Kidney epithelial cell (primary cell): ENCODE results near the gene MVP. TPM values are rescaled to one million over a fixed set of nuclear protein-coding genes. Genes with fewer than 3 reads are reported as not detected.
A peak's percentile ranks its signal among the peaks of the same experiment; 100 is the strongest.
"Not testable (repeated sequence)": the region's sequence is repeated elsewhere in the genome, so short reads cannot be mapped to it uniquely, and the experiment has no call there.

Experiments
- DNase-seq: peaks from one replicate; pipeline ENCODE4 v3.0.0-alpha.2; 2010; ENCODE audit warnings: low read depth
- H3K27me3 ChIP-seq: 2 replicates; pipeline ENCODE4 v1.6.0; 2011; ENCODE audit warnings: low read length; ENCODE audit not compliant: control insufficient read depth, insufficient read depth
- H3K36me3 ChIP-seq: 2 replicates; pipeline ENCODE4 v1.5.1; 2011; ENCODE audit warnings: low read length; ENCODE audit not compliant: control insufficient read depth, insufficient read depth
- H3K4me3 ChIP-seq: 2 replicates; pipeline ENCODE4 v1.5.1; 2011; ENCODE audit warnings: low read depth, mild to moderate bottlenecking, control low read depth, low read length
- total RNA-seq: library from RNA; depleted of rRNA; stranded (reverse); fragments of >200 nt; gene quantifications from 2 replicates; pipeline ENCODE4 v1.2.3, GENCODE V29; 2015
- TF ChIP-seq, protein P1 (sequence below): IDR thresholded peaks from 2 replicates; pipeline ENCODE4 v1.5.1; 2011; ENCODE audit warnings: mild to moderate bottlenecking, moderate library complexity, low read length, control low read depth, inconsistent platforms; ENCODE audit not compliant: insufficient read depth, poor library complexity, severe bottlenecking

MVP gene
- total RNA-seq, 1 donor from 2014 or later, result 194 TPM

DNA sequence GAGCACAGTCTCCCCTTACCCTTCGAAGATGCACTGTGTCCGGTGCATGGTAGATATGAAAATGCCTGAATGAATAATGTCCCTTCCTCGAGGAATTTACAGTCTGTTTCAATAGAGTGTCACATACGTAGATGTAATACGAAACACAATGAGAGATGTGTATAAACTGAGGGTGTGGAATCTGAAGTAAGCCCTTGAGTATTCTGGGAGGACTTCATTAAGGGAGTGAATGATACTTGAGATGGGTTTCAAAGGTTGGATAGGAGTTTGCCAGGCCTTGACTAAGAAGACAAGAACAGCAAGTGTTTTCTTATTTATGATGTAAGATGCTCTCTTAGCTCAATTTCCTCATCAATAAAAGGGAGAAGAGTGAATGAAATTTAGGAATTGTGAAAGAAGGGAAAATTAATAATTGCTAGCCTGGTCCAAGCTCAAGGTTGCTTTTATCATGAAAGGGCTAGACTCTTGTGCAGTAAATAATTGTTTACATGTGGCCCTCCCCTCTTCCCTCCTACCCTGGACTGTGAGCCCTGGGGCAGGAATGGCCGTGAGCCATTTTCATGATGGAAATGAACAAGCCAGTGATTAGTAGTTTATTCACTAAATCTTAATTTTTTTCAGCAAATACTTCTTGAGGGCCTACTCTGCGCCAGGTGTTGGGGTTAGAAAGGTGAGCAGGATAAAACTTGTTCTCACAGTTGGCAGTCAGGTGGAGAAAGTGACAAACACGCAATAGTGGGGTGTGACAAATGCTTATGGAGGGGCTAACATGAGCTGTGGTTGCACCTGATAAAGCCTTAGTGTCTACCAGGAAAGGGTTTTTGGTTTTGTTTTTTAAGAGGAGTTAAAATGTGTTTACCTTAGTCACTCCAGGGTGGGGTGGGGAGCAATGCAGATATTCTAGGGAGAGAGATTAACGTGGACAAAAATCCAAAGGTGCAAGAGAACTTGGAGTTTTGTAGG, 28.1 kb upstream of the MVP start:
- TF ChIP-seq, protein P1, sequence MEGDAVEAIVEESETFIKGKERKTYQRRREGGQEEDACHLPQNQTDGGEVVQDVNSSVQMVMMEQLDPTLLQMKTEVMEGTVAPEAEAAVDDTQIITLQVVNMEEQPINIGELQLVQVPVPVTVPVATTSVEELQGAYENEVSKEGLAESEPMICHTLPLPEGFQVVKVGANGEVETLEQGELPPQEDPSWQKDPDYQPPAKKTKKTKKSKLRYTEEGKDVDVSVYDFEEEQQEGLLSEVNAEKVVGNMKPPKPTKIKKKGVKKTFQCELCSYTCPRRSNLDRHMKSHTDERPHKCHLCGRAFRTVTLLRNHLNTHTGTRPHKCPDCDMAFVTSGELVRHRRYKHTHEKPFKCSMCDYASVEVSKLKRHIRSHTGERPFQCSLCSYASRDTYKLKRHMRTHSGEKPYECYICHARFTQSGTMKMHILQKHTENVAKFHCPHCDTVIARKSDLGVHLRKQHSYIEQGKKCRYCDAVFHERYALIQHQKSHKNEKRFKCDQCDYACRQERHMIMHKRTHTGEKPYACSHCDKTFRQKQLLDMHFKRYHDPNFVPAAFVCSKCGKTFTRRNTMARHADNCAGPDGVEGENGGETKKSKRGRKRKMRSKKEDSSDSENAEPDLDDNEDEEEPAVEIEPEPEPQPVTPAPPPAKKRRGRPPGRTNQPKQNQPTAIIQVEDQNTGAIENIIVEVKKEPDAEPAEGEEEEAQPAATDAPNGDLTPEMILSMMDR, result no peak
- no peak for DNase-seq
- Histone ChIP-seq H3K36me3 (peaks cover 2% of the 10 kb centered on the region), H3K4me3 (peak overlapping the region; percentile 91), H3K27me3 (no peaks in the 10 kb centered on the region)

DNA sequence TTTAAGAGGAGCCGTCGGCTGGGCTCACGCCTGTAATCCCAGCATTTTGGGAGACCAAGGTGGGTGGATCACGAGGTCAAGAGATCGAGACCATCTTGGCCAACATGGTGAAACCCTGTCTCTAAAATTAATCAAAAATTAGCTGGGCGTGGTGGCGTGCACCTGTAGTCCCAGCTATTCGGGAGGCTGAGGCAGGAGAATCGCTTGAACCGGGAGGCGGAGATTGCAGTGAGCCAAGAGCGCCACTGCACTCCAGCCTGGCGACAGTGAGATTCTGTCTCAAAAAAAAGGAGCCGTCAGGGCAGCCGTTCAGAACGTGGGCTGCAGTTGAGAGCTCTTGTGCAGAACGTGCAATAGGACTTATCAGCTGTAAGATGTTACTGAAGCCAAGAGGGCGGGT, 27.1 kb upstream of the MVP start:
- H3K36me3 ChIP-seq, H3K27me3 ChIP-seq, H3K4me3 ChIP-seq, DNase-seq: not testable (repeated sequence)

DNA sequence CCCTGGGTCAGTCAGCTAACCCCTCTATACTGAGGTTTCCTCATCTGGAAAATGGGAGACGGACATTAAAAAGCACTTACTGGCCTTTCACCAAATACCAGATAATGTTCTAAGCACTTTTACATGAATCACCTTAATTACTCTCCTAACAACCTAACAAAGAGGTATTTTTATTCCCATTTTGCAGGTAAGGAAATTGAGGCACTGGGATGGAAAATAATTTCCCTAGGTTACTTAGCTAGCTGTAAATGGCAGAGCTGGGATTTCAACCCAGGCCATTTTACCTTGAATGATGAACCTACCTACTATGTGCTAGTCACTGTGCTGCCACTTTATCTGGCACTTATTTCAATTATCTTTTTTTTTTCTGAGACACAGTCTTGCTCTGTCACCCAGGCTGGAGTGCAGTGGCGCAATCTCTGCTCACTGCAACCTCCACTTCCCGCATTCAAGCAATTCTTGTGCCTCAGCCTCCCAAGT, 26.0 kb upstream of the MVP start:
- TF ChIP-seq, protein P1, result no peak
- DNase-seq, result no peak
- Histone ChIP-seq H3K27me3 (no peaks in the 10 kb centered on the region), H3K36me3 (peaks cover 2% of the 10 kb centered on the region), H3K4me3 (no peak overlapping the region)

DNA sequence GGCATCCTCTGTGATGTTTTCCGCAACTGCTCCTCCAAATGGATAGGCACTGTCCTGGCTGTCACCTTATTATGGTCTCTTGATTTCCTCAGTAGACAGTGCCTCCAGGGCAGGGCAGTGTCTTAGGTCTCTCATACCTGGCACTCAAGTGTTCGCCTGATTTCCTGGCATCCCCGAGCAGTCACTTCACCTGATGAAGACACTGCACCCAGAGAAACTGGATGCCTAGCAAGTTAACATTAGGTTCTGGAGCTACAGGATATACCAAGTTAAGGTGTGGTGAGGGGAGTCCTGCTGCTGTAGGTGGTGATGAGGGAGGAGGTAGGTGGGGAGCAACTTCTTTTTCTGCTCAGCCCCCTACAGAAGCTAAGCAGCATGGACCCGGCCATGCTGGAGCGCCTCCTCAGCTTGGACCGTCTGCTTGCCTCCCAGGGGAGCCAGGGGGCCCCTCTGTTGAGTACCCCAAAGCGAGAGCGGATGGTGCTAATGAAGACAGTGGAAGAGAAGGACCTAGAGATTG, 17.8 kb upstream of the MVP start:
- DNase-seq, result no peak
- H3K36me3 ChIP-seq, result peaks cover 1% of the 10 kb centered on the region

DNA sequence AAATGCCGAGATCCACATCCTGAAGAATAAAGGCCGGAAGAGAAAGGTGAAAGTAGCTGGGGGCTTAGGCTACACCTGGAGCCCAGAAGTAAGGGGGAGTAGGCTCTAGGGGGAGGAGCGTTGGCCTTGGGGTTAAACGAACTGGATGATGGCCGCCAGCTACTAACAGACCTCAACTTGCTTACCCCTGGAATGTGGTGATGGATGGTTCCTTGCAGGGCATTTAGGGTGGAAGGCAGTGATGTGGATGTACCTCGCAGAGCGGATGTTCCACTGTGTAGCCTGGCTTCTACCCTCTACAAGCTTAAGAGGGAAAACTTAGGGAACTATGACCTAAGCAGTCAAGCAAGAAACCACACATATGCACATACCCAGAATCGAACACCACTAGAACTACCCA, 16.2 kb upstream of the MVP start:
- no peak overlapping the region for H3K4me3 ChIP-seq
- DNase-seq, result no peak
- TF ChIP-seq, protein P1, result no peak
- H3K36me3 ChIP-seq, result peaks cover 4% of the 10 kb centered on the region
- no peaks in the 10 kb centered on the region for H3K27me3 ChIP-seq

More for the DNA sequence above, 17.8 kb upstream of the MVP start:
- Histone ChIP-seq H3K27me3 (no peaks in the 10 kb centered on the region), H3K4me3 (no peak overlapping the region)
- TF ChIP-seq, protein P1, result no peak

DNA sequence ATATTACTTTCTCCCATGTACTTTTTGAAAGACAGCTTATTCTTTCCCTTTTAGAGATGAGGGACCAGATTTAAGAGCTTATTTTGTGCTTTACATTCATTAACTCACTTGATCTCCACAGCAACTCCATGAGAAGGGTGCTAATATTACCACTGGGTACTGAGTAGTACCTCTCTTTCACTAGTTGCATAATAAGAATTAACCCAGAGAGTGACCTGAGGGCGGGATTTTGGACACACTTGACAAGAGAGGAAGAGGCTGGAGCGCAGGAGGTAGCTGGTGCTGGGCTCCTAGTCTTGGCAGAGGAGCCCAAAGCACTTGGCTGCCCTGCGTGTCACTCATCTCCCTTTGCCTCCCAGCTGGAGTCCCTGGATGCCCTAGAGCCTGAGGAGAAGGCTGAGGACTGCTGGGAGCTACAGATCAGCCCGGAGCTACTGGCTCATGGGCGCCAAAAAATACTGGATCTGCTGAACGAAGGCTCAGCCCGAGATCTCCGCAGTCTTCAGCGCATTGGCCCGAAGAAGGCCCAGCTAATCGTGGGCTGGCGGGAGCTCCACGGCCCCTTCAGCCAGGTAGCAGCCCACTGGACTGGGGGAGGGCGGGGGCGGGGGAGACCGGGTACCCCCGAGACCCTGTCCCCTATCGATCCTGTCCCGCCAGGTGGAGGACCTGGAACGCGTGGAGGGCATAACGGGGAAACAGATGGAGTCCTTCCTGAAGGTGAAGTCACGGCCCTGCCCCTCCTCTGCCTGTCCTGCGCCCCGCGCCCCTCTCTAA, 15.6 kb upstream of the MVP start:
- Histone ChIP-seq H3K4me3 (peak overlapping the region; percentile 57), H3K27me3 (no peaks in the 10 kb centered on the region), H3K36me3 (peaks cover 6% of the 10 kb centered on the region)
- DNase-seq, result no peak
- TF ChIP-seq, protein P1, result no peak
